CD4-positive, alpha-beta T cell treated with Interleukin-6 for 4 hours (primary cell): ENCODE results near the gene MMP2.

Experiments used
- DNase-seq: peaks from one replicate; pipeline ENCODE4 v3.0.0-alpha.2; 2020; ENCODE audit warnings: mixed read lengths

MMP2 gene

DNA sequence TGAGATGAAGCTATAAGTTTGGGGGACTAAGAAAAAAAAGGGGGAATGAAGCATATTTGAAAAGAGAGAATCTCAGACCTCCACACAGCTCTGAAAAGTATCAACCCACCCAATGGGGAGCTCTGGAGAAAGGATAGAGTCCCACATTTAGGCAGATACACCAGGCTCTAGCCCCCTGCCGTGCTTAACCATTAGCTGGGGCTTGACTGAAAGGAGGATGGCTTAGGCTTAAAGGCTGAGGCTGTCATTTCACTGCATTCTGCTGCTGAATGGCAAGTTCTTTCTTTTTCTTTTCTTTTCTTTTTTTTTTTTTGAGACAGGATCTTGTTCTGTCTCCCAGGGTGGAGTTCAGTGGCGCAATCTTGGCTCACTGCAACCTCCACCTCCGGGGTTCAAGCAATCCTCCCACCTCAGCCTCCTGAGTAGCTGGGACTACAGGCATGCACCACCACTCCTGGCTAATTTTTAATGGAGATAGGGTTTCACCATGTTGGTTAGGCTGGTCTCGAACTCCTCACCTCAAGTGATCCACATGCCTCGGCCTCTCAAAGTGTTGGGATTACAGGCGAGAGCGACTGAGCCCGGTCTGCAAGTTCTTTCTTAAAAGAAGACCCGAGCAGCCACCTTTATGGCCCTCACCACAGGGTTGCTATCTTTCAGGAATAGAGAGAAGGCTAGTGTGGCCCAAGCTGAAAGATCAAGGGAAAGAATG is 9.0 kb upstream of the MMP2 start:
- no peak for DNase-seq

DNA sequence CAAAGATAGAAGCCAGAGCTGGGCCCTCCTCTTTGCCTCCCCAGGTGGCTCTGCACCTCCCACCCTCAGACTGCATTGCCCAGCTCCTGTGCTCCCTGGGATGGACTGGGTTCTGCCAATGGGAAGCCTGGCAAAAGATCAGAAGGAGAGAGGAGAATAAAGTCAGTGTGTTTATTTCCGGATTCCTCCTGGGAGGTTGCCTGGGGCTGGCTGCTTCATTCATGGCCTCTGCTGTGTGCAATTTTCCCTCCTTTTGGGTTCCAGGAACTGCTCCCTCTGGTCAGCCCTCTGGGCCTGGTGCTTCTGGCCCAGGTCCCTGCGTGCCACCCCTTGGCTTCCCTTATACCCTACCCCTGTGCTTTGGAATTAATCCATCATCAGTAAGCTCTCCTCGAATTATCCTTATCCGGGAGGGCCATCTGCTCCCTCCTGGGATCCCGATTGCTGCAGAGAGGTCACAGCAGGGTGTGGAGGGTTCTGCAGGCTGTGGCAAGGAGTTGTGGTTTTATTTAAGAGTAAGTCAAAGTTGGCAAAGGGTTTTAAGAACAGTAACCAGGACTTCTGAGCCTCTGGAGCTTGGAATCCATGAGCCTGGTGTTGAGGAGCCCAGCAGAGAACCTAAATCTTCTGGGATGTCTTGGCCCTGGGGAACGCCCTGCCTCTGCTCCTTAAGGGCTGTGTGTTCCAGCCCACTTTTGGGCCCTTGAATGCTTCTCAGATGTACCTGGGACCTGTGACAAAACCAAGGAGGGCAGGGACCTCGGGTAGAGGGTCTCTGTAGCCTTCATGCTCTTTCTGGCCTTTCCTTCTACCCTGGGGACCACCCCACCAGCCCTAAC is 8.2 kb upstream of the MMP2 start:
- no peak for DNase-seq

DNA sequence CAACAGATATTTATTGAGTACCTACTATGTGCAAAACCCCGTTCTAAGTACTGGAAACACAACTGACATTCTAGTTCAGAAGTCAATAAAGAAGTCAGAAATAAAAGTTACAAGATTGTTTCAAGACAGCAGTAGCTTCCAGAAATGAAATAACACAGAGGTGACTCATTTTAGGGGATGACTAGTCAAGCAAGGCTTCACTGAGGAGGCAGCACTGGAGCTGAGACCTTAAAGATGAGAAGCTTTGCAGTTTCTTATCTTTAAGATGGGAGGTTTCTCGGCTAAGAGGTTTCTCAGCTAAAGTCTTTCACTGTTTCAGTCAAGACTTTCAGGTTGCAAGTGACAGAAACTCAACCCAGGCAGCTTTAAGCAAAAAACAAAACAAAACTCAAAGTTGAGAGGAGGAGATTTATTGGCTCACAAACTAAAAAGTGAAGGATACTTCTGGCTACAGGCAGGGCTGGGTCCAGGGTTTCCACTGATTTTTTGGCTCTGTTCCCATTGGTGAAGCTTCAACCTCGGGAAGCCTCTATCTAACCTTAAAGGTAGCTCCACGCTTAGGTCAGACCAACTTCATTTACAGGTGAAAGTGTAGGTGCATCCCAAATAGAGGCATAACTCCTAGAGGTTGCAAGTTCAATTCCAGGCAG is 7.4 kb upstream of the MMP2 start:
- DNase-seq: no peak

DNA sequence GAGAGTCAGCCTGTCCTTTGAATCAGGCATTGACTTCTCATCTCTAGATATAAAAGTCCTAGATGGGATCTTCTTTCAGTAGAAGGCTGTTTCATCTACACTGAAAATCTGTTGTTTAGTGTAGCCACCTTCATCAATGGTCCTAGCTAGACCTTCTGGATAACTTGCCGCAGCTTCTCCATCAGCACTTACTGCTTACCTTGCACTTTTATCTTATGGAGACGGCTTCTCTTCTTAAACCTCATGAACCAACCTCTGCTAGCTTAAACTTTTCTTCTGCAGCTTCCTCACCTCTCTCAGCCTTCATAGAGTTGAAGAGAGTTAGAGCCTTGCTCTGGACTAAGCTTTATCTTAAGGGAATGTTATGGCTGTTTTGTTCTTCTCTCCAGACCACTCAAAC is 5.4 kb upstream of the MMP2 start:
- DNase-seq: no peak

DNA sequence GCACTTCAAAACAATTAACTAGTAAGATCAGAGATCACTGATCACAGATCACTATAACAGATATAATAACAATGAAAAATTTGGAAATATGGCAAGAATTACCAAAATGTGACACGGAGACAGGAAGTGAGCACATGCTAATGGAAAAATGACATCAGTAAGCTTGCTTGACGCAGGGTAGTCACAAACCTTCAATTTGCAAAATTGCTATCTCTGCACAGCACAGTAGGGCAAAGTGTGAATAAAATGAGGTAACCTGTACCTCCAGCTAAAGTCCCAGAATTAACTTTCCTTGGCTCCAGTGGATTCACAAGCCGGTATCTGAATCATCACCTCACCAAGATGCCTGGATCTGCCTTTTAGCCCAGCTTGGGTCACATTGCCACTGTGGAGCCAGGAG is 4.2 kb upstream of the MMP2 start:
- DNase-seq: no peak

DNA sequence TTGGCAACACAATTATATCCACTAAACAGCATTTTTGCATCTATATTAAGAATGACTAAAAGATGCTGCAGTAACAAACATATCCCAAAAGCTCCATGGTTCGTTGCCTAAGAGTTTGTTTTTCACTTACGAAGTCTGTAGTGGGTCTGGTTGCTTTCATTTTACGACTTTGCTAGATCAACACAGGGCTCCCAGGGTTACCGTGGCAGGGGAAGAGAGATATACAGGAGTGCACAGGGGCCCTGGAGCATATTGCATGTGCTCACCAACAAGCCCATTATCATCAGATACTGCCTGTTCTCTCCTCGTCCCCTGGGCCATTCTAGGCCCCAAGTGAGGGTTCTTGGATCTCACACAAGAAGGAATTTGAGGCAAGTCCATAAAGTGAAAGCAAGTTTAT is 3.1 kb upstream of the MMP2 start:
- DNase-seq: no peak

DNA sequence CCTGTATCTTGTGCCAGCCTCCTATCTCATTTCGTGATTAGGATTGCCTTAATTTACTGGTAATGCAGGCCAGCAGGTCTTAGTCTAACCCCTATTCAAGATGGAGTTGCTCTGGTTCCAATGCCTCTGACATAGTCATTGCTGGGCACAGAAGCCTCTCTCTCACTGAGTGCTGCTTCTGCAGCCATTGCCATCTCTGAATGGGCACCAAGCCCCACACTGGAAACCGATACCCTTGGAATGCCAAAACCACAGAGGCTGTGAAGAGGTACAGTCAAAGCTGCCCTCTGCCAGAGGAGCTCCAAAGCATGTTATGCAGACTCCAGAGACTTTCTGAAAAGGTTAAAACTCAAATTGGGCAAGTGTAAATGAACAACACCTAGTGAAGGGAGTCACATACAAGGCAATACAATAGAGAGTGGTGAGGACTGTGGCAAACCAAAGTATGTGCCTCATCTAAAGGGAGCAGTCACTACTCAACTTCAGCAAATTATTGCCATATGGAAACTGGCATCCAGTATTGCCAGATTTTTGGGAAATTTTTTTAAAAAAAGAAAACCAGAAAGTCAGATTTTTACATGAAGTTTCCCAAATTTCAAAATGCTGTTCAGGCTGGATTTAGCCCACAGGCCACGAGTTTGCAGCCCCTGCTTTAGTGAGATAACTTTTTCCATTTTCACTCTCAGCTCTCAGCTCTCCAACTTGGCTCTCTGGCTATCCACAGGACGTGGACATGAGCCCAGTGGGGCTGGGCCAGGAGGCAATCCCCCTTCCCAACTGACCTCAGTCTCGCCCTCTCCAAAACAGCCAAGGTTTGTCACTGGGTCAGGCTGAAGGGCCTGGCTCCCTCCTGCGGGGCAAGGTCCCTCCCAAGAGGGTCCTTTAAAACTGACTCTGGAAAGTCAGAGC is 2.1 kb upstream of the MMP2 start:
- no peak for DNase-seq

DNA sequence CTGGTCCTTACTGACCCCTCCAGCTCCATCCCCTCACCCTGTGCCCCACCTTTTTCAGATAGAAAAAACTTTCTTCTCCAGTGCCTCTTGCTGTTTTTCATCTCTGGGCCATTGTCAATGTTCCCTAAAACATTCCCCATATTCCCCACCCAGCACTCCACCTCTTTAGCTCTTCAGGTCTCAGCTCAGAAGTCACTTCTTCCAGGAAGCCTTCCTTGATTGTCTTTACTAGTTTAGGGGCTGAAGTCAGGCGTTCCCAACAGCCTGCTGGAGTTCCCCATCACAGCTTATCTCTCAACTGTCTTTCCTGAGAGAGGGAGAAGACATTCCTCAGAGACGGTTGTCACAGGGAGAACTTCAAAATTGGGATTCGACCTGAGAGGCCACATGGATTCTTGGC is 1.3 kb upstream of the MMP2 start:
- DNase-seq: no peak

DNA sequence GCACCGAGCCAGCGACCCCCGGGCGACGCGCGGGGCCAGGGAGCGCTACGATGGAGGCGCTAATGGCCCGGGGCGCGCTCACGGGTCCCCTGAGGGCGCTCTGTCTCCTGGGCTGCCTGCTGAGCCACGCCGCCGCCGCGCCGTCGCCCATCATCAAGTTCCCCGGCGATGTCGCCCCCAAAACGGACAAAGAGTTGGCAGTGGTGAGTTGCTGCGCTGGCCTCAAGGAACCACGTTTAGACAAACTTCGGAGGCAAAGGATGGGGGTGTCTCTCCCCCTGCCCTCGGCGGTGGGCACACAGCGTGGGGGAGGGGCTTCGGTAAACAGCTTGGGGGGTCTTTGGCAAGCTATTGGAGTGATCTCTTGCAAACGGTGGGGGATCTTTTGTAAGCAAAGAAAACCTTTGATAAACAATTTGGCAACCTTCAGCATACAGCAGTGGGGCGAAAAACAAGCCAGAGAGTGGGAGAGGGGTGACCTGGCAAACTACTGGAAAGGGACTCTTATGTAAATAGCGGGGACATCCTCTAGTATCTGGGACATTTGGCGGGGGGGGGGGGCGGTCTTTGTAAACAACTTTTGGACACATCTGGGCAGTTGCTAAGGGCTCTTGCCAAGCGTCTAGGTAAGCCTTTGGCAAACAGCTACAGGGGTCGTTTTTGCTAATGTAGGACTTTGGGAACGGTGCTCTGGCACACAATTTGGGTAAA is 587 bp downstream of the MMP2 start:
- no peak for DNase-seq

DNA sequence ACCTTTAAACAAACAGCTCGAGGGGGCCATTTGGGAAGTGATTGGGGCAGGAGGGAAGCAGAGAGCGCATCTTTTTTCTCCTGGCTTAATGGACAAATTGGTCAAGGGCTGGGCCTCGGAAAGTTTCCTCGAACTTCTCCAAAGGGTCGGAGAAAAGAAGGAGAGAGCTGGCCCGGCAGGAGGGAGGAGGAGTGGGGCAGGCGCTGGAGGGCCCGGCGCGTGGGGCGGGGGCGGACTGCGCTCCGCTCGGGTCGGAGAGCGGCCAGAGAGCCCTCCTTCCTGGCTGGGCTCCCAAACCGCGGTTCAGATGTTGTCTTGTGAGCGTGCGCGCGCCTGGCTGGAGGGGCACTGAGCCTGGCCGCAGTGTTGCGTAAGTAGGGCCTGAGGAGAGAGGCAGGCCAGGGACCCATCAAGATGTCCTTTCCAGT is 1.2 kb downstream of the MMP2 start:
- no peak for DNase-seq

DNA sequence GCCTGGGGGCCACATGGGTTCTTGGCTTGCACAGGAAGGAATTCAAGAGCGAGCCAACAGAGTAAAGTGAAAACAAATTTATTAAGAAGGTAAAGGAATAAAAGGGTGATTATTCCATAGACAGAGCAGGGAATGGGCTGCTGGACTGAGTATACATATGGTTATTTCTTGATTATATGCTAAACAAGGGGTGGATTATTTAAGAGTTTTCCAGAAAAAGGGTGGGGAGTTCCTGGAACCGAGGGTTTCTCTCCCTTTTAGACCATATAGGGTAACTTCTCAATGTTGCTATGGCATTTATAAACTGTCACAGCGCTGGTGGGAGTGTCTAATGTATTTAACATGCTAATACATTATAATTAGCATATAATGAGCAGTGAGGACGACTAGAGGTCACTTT is 2.0 kb downstream of the MMP2 start:
- no peak for DNase-seq

DNA sequence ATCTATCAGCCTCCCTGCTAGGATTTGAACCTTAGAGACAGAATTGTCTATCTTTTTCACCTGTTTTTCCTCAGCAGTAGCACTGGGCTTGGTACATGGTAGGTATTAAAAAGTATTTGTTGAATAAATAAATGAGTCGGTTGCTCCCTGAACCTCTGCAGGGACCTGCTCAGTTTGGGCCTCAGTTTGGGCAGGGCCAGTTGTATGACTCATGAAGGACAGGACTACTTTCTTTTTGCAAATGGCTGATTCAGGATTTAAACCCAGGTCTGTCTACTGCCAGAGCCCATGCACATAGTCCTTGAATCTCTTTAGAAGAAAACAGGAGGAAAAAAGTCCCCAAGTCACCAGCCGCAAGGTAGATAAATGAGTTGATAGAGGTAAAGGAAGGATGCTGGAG is 3.1 kb downstream of the MMP2 start:
- DNase-seq: no peak

DNA sequence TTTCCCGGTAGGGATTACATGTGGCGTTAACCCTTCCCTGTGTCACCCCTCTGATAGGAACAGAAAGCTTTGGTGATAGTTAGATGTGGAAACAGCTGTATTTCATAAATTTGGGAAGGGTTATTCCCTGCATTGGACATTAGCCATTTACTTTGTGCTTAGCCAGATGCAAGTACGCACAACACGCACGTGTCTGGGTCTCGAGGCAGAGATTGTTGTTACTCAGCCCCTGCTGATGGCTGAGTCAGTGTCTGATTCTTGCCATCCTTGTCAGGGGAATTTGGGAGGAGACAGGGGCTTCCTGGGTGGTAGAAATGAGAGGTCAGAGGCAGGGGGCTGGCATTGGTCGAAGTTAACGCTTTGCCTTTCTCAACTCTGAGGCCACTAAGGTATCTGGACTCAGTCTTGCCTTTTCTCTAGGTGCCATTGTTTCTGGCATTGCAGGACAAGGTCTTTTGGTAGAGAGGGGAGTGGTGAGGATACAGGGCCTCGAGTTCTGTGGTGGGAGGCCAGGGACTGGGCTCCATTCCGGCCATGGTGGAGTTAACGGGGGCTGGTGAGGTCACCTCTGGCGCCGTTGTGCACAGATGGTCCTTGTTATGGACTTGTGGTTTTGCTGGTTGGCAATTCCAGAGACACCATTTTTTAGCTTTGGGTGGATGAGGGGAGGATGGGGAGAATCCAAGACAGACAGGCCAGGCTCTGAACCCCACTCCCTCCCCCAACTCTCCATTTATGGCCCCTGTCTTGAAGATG is 8.2 kb downstream of the MMP2 start:
- DNase-seq: no peak

DNA sequence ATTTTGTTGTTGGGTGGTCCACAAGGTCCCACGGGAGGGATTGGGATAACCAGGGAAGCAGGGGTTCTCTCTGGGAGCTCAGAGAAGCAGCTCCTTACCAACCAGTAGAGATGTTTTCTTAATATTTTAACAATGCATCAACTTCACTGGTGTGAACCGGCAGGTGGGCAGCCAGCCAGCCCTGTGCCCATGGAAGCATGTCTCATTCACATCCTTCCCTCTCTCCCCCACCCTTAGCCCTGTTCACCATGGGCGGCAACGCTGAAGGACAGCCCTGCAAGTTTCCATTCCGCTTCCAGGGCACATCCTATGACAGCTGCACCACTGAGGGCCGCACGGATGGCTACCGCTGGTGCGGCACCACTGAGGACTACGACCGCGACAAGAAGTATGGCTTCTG is 9.3 kb downstream of the MMP2 start:
- DNase-seq: no peak

DNA sequence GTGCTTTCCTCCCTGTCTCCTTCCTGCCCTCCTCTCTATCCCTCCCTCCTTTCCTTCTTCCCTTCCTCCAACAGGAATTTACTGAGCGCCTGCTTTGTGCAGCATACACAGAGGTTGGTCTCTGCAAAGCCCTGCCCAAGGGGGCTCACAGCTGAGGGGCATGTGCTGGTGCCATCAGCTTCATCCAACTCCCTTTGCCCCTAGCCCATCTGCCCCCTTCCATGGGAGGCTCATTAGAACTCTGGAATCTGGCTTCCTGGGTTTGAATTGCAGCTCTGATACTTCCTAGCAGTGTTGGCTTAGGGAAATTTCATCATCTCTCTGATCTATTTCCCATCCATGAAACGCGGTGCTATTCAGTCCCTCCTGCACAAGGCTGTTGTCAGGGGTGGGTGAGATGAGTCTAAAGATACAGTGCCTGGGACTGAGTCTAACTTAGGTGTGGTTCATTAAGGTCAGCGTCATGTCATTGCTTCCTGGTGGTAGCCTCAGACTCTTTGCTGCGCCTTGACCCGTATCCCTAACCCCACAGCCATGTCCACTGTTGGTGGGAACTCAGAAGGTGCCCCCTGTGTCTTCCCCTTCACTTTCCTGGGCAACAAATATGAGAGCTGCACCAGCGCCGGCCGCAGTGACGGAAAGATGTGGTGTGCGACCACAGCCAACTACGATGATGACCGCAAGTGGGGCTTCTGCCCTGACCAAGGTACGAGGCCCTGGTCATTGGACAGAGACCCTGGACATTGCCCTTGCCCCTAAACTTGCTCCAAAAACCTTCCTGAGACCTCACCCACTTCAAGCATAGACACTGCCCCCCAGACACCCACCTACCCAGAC is 10.3 kb downstream of the MMP2 start:
- DNase-seq: no peak

DNA sequence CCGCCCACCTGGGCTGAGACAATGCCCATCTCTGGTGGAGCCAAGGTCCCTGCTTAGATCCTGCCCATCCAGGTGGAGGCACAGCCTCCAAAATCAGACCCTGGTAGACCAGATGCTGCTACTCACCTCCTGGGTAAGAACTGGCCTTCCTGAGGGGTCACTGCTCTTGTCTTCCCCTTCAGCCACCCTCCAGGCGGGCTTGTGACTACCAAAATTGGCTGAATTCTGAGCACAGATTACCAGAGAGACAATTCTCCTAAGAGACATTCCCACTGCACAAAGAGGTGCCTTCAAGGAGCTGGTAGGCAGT is 10.9 kb downstream of the MMP2 start:
- DNase-seq: no peak

DNA sequence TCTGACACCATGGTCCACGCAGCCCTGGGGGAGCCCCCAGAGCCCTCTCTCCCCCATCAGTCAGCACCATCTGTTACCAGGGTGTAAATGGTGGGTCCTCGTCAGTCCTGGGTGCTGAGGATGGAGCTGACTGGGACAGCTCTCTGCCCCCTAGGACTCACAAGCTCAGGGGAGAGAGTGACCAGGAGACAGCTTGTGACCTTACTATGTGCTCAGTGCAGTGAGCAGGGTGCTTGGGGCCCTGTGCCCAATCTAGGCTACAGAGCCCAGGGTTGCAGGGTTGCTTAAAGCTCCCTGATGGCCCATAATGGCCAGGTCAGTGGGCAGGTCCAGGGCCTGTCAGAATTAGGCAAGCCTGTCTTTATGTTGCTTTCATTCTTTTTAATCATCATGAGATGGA is 11.3 kb downstream of the MMP2 start:
- DNase-seq: no peak

DNA sequence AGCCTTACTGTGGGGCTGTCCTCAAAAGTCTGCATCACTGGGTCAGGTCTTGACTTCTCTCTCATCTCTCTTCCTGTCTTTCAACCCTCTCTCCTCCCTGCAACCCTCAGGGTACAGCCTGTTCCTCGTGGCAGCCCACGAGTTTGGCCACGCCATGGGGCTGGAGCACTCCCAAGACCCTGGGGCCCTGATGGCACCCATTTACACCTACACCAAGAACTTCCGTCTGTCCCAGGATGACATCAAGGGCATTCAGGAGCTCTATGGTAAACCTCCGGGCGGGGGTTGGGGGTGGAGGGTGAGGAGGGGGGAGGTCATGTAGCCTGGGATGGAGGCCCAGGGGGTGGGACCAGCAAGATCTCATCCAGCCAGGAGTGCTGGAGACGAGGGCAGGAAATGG is 12.7 kb downstream of the MMP2 start:
- no peak for DNase-seq

DNA sequence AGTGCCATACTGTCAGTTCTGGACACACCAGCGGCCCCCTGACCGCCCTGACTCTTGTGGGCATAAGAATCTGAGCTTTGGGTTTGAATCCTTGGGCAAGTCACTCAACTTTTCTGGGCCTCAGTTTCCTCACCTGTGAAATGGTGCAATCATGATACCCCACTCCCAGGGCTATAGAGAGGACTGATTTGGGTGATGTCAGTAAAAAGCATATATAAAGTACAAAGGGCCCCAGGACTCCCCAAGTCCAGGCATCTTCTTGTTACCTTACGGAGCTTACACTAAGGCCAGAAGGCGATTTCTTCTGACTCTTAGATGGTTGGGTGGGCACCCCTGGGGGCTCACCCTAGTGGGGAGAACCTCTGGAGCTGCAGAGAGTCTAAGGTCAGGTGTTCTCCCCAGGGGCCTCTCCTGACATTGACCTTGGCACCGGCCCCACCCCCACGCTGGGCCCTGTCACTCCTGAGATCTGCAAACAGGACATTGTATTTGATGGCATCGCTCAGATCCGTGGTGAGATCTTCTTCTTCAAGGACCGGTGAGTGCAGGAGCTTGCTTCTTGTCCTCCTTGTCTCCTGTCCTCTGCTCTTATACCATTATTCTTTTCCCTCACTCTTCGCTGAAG is 13.9 kb downstream of the MMP2 start:
- DNase-seq: no peak

DNA sequence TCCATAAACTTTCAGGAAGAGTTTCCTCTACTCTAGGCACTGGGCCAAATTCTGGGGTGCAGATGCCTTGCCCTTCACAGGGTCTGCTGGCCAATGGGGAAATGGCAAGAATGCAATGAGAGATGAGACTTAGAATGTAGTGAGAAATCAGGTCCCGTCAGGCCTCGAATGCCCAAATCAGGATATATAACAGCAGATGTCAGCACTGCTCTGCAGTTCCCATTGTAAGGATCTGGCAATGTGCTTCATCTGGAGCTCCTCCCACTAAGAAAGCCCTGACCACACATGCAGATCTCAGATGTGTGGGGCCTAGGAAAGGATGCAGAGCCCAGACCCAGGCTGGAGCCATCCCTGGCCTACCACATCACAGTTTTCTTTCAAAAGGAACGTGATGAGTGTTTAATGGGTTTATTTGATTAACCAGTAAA is 16.0 kb downstream of the MMP2 start:
- no peak for DNase-seq
